ENCODE results near the gene CASP8AP2. TPM values are rescaled to one million over a fixed set of nuclear protein-coding genes. Genes with fewer than 3 reads are reported as not detected.
"Not testable (repeated sequence)": the region's sequence is repeated elsewhere in the genome, so short reads cannot be mapped to it uniquely, and the experiment has no call there.

CASP8AP2 gene
- total RNA-seq (10 to 100 TPM; 30.8 to 31.3 TPM), polyA plus RNA-seq (60.0 TPM)

- no peaks in the 10 kb centered on the region for H3K9me3 Mint-ChIP-seq
These were observed at the start of gene CASP8AP2 for GRCh38 chr6:89829472-89830169. Gene CASP8AP2, plus strand, starts transcription at chr6:89829880.

GRCh38 chr6:89781070-89782034, 48.3 kb upstream of the CASP8AP2 start:
- CTCF ChIA-PET = no interaction called here
- Histone ChIP-seq H3K27me3 (ENCODE audit: insufficient read depth, low read length, poor library complexity, severe bottlenecking) (no peaks in the 10 kb centered on the region), H3K4me1 (ENCODE audit: insufficient read depth, low read length) (no peaks in the 10 kb centered on the region), H3K36me3 (ENCODE audit: insufficient read depth, low read length) (peaks cover 19% of the 10 kb centered on the region), H3K9me3 (ENCODE audit: low read length) (no peaks in the 10 kb centered on the region), H3K27ac (ENCODE audit: low read depth, low read length) (no peak overlapping the region), H3K4me3 (ENCODE audit: low read length) (no peak overlapping the region)
- POLR2A ChIA-PET = interaction anchor here (0.7 kb wide), 1 partner anchor 67 kb away, joined by 6 read pairs; no protein-coding TSS in a partner anchor
- Mint-ChIP-seq H3K36me3 (peaks cover 37 to 76% (median 46%) of the 10 kb centered on the region in 3 donors), H3K27ac (no peak overlapping the region), H3K9me3 (peaks cover 0 to 5% (median 0%) of the 10 kb centered on the region in 5 donors), H3K4me3 (no peak overlapping the region), H3K27me3 (no peaks in the 10 kb centered on the region), H3K4me1 (no peaks in the 10 kb centered on the region)
- no peak for DNase-seq

More at GRCh38 chr6:89829472-89830169, at the start of gene CASP8AP2:
- H3K36me3 ChIP-seq (ENCODE audit: insufficient read depth, low read length) = no peaks in the 10 kb centered on the region
- H3K27ac ChIP-seq (ENCODE audit: low read depth, low read length) = peak within 1 kb of the TSS; percentile 81
- Mint-ChIP-seq H3K27ac (peak within 1 kb of the TSS; percentile 67 to 99 (median 95)), H3K4me1 (peaks cover 30 to 42% (median 35%) of the 10 kb centered on the region in 3 donors), H3K27me3 (peaks cover 0 to 1% of the 10 kb centered on the region in 2 donors), H3K4me3 (peak within 1 kb of the TSS; percentile 96 to 100 (median 99)), H3K36me3 (peaks cover 0 to 35% (median 7%) of the 10 kb centered on the region in 3 donors)
- CTCF ChIA-PET = interaction anchor here (0.7 to 2.4 kb wide), 3 partner anchors 10 to 111 kb away, joined by 3 to 21 read pairs (median 4); partner anchors contain the start of gene MDN1
- H3K9me3 ChIP-seq (ENCODE audit: low read length) = no peaks in the 10 kb centered on the region
- POLR2A ChIA-PET = interaction anchor here (0.5 to 2.7 kb wide), 7 partner anchors 8 to 713 kb away, joined by 3 to 41 read pairs (median 4); partner anchors contain the start of genes LYRM2 and MDN1
- H3K27me3 ChIP-seq (ENCODE audit: insufficient read depth, low read length, poor library complexity, severe bottlenecking) = no peaks in the 10 kb centered on the region
- peak; percentile 90 to 97 (median 95) for DNase-seq
- peak within 1 kb of the TSS; percentile 93 for H3K4me3 ChIP-seq (ENCODE audit: low read length)
- H3K4me1 ChIP-seq (ENCODE audit: insufficient read depth, low read length) = peaks cover 23% of the 10 kb centered on the region

- Mint-ChIP-seq H3K27me3 (no peaks in the 10 kb centered on the region), H3K4me1 (no peaks in the 10 kb centered on the region), H3K27ac (no peak overlapping the region), H3K36me3 (peaks cover 37 to 75% (median 46%) of the 10 kb centered on the region in 3 donors), H3K4me3 (no peak overlapping the region), H3K9me3 (peaks cover 0 to 5% (median 0%) of the 10 kb centered on the region in 5 donors)
- Histone ChIP-seq H3K27me3 (ENCODE audit: insufficient read depth, low read length, poor library complexity, severe bottlenecking) (no peaks in the 10 kb centered on the region), H3K36me3 (ENCODE audit: insufficient read depth, low read length) (peaks cover 23% of the 10 kb centered on the region), H3K4me3 (ENCODE audit: low read length) (no peak overlapping the region), H3K27ac (ENCODE audit: low read depth, low read length) (no peak overlapping the region), H3K4me1 (ENCODE audit: insufficient read depth, low read length) (no peaks in the 10 kb centered on the region), H3K9me3 (ENCODE audit: low read length) (no peaks in the 10 kb centered on the region)
- no peak for DNase-seq
- POLR2A ChIA-PET = no interaction called here
- CTCF ChIA-PET = no interaction called here
These were observed 47.5 kb upstream of the CASP8AP2 start for GRCh38 chr6:89782222-89782621.

- H3K9me3 Mint-ChIP-seq; POLR2A ChIA-PET; CTCF ChIA-PET; H3K4me3 ChIP-seq (ENCODE audit: low read length); H3K27me3 ChIP-seq (ENCODE audit: insufficient read depth, low read length, poor library complexity, severe bottlenecking); H3K27ac ChIP-seq (ENCODE audit: low read depth, low read length); H3K27me3 Mint-ChIP-seq; H3K4me3 Mint-ChIP-seq; H3K4me1 Mint-ChIP-seq; H3K4me1 ChIP-seq (ENCODE audit: insufficient read depth, low read length); DNase-seq; H3K9me3 ChIP-seq (ENCODE audit: low read length): not testable (repeated sequence)
- peaks cover 23% of the 10 kb centered on the region for H3K36me3 ChIP-seq (ENCODE audit: insufficient read depth, low read length)
- H3K36me3 Mint-ChIP-seq = peaks cover 37 to 80% (median 46%) of the 10 kb centered on the region in 3 donors
- peak overlapping the region in 1 of 8 donors; percentile 11 for H3K27ac Mint-ChIP-seq
These were observed 46.4 kb upstream of the CASP8AP2 start for GRCh38 chr6:89783293-89783692.

- Mint-ChIP-seq H3K4me3 (no peak overlapping the region), H3K27ac (no peak overlapping the region), H3K36me3 (peaks cover 44 to 84% (median 47%) of the 10 kb centered on the region in 3 donors), H3K27me3 (no peaks in the 10 kb centered on the region), H3K9me3 (peaks cover 0 to 5% (median 0%) of the 10 kb centered on the region in 5 donors), H3K4me1 (peaks cover 0 to 9% (median 0%) of the 10 kb centered on the region in 3 donors)
- CTCF ChIA-PET = no interaction called here
- no peaks in the 10 kb centered on the region for H3K27me3 ChIP-seq (ENCODE audit: insufficient read depth, low read length, poor library complexity, severe bottlenecking)
- DNase-seq = no peak
- no peak overlapping the region for H3K4me3 ChIP-seq (ENCODE audit: low read length)
- no peak overlapping the region for H3K27ac ChIP-seq (ENCODE audit: low read depth, low read length)
- no peaks in the 10 kb centered on the region for H3K4me1 ChIP-seq (ENCODE audit: insufficient read depth, low read length)
- POLR2A ChIA-PET = no interaction called here
- H3K9me3 ChIP-seq (ENCODE audit: low read length) = no peaks in the 10 kb centered on the region
- H3K36me3 ChIP-seq (ENCODE audit: insufficient read depth, low read length) = peaks cover 32% of the 10 kb centered on the region
These were observed 44.8 kb upstream of the CASP8AP2 start for GRCh38 chr6:89784838-89785237.

GRCh38 chr6:89786970-89787369, 42.7 kb upstream of the CASP8AP2 start:
- CTCF ChIA-PET = no interaction called here
- peaks cover 34 to 79% (median 36%) of the 10 kb centered on the region in 3 donors for H3K36me3 Mint-ChIP-seq

GRCh38 chr6:89787660-89788328, 41.9 kb upstream of the CASP8AP2 start:
- no peaks in the 10 kb centered on the region for H3K9me3 ChIP-seq (ENCODE audit: low read length)
- Mint-ChIP-seq H3K27ac (peak overlapping the region in 3 of 8 donors; percentile 35 to 77 (median 38)), H3K36me3 (peaks cover 33 to 79% (median 33%) of the 10 kb centered on the region in 3 donors), H3K27me3 (no peaks in the 10 kb centered on the region), H3K9me3 (peaks cover 0 to 5% (median 0%) of the 10 kb centered on the region in 5 donors), H3K4me3 (no peak overlapping the region), H3K4me1 (peaks cover 0 to 9% (median under 1%) of the 10 kb centered on the region in 3 donors)
- ChIA-PET CTCF (no interaction called here), POLR2A (no interaction called here)
- peaks cover under 1% of the 10 kb centered on the region for H3K4me1 ChIP-seq (ENCODE audit: insufficient read depth, low read length)
- no peak overlapping the region for H3K4me3 ChIP-seq (ENCODE audit: low read length)
- peaks cover 32% of the 10 kb centered on the region for H3K36me3 ChIP-seq (ENCODE audit: insufficient read depth, low read length)
- no peak for DNase-seq
- no peak overlapping the region for H3K27ac ChIP-seq (ENCODE audit: low read depth, low read length)
- no peaks in the 10 kb centered on the region for H3K27me3 ChIP-seq (ENCODE audit: insufficient read depth, low read length, poor library complexity, severe bottlenecking)

More at GRCh38 chr6:89786970-89787369, 42.7 kb upstream of the CASP8AP2 start:
- Histone ChIP-seq H3K27ac (ENCODE audit: low read depth, low read length) (no peak overlapping the region), H3K9me3 (ENCODE audit: low read length) (no peaks in the 10 kb centered on the region), H3K4me1 (ENCODE audit: insufficient read depth, low read length) (no peaks in the 10 kb centered on the region), H3K4me3 (ENCODE audit: low read length) (no peak overlapping the region), H3K27me3 (ENCODE audit: insufficient read depth, low read length, poor library complexity, severe bottlenecking) (no peaks in the 10 kb centered on the region), H3K36me3 (ENCODE audit: insufficient read depth, low read length) (peaks cover 32% of the 10 kb centered on the region)
- DNase-seq = no peak
- Mint-ChIP-seq H3K27me3 (no peaks in the 10 kb centered on the region), H3K4me3 (no peak overlapping the region), H3K9me3 (peaks cover 0 to 5% (median 0%) of the 10 kb centered on the region in 5 donors), H3K27ac (peak overlapping the region in 1 of 8 donors; percentile 38), H3K4me1 (peaks cover 0 to 9% (median 0%) of the 10 kb centered on the region in 3 donors)
- POLR2A ChIA-PET = no interaction called here

All from CD8-positive, alpha-beta memory T cell (primary cell).